ENCODE results near the gene CPLANE2. TPM values are rescaled to one million over a fixed set of nuclear protein-coding genes. Genes with fewer than 3 reads are reported as not detected.
"Not testable (repeated sequence)": the region's sequence is repeated elsewhere in the genome, so short reads cannot be mapped to it uniquely, and the experiment has no call there.

CPLANE2 gene
- total RNA-seq, 2 experiments from 2014 or later = 1.2 to 1.4 TPM

DNA sequence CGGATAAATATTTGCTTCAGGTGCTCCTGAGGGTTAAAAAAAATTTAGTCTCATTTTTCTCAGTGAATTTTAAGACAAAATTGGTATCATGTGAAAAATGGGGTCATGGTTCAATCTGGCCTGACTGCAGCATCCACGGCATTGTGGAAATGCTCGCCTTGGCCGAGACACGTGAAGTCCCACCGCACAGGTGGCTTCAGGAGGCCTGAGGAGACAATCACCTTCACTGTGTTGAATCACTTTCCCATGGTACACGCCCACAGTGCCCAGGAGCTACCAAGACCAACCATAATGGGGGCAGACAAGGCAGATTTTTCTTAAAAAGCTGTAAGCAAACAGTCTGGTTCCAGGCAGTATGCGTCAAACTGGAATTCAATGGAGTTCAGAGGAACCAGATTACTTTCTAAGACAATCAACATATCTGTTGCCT, 11.0 kb upstream of the CPLANE2 start:
- DNase-seq (no peak), ATAC-seq (no peak)
- Mint-ChIP-seq H3K9me3 (no peaks in the 10 kb centered on the region), H3K4me1 (ENCODE audit: low read depth) (peaks cover 17% of the 10 kb centered on the region), H3K27ac (no peak overlapping the region), H3K36me3 (ENCODE audit: low read depth) (peaks cover 14% of the 10 kb centered on the region), H3K4me3 (no peak overlapping the region), H3K27me3 (no peaks in the 10 kb centered on the region)
- intact Hi-C loops (cut with micrococcal nuclease) = loop anchor here (10.0 kb wide), 1 partner anchor 117 kb away; the partner anchor contains the start of gene SZRD1
- ChIA-PET CTCF (interaction anchor here (0.9 to 2.2 kb wide), 5 partner anchors 10 to 456 kb away, joined by 3 to 14 read pairs (median 5); partner anchors contain the start of gene CPLANE2), POLR2A (interaction anchor here (0.9 to 1.4 kb wide), 3 partner anchors 19 to 43 kb away, joined by 3 to 4 read pairs (median 3); no protein-coding TSS in a partner anchor)
- TF ChIP-seq, protein P1, sequence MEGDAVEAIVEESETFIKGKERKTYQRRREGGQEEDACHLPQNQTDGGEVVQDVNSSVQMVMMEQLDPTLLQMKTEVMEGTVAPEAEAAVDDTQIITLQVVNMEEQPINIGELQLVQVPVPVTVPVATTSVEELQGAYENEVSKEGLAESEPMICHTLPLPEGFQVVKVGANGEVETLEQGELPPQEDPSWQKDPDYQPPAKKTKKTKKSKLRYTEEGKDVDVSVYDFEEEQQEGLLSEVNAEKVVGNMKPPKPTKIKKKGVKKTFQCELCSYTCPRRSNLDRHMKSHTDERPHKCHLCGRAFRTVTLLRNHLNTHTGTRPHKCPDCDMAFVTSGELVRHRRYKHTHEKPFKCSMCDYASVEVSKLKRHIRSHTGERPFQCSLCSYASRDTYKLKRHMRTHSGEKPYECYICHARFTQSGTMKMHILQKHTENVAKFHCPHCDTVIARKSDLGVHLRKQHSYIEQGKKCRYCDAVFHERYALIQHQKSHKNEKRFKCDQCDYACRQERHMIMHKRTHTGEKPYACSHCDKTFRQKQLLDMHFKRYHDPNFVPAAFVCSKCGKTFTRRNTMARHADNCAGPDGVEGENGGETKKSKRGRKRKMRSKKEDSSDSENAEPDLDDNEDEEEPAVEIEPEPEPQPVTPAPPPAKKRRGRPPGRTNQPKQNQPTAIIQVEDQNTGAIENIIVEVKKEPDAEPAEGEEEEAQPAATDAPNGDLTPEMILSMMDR (IDR thresholded peaks at IDR 0.05) = no peak

DNA sequence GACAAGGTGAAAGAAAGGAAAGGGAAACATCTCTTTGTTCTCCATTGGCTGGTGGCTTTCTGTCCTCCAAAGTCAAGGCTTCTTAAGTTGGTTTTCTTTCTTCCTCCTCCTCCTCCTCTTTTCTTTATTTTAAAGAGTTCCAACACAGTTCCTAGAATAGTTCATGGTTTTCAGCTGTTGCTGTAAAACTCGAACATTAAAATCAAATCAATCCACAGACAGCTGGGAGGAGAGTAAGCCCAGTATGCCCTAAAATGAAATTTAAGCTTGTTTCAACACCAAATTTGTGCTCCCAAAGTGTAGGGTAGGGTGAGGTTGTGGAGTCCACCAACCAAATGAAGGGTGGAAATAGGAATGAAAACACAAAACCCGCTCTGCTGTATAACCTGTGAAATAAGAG, 10.5 kb upstream of the CPLANE2 start:
- TF ChIP-seq, protein P1 (IDR thresholded peaks at IDR 0.05) = no peak
- Mint-ChIP-seq H3K4me1 (ENCODE audit: low read depth) (peaks cover 17% of the 10 kb centered on the region), H3K9me3 (no peaks in the 10 kb centered on the region), H3K27ac (peak overlapping the region; percentile 56), H3K27me3 (no peaks in the 10 kb centered on the region), H3K4me3 (no peak overlapping the region), H3K36me3 (ENCODE audit: low read depth) (peaks cover 11% of the 10 kb centered on the region)
- intact Hi-C loops (cut with micrococcal nuclease) = loop anchor here (10.0 kb wide), 1 partner anchor 117 kb away; the partner anchor contains the start of gene SZRD1
- POLR2A ChIA-PET = interaction anchor here (0.9 to 1.4 kb wide), 3 partner anchors 19 to 43 kb away, joined by 3 to 4 read pairs (median 3); no protein-coding TSS in a partner anchor
- no peak for ATAC-seq
- no peak for DNase-seq
- CTCF ChIA-PET = interaction anchor here (0.9 to 2.2 kb wide), 5 partner anchors 10 to 455 kb away, joined by 3 to 14 read pairs (median 5); partner anchors contain the start of gene CPLANE2

DNA sequence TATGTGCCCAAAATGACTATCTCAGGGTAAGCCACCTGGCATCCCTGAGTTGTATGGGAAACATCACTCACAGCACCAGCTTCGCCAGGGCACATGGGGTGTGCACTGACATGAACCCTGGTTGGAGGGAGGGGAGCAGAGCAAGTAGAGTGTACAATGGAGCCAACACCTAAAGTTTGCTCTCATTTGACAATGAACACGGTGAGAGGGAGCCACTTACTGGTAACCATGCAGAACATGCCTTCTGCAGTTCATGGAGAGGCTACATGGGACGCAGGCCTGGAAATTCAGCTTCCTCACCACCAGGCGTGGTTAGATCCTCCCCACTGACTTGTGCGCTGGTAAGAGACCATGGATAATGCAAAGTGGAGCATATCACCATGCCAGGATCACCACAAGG, 10.0 kb upstream of the CPLANE2 start:
- no peak for ATAC-seq
- H3K9me3 Mint-ChIP-seq = no peaks in the 10 kb centered on the region
- H3K4me1 Mint-ChIP-seq (ENCODE audit: low read depth) = peaks cover 17% of the 10 kb centered on the region
- intact Hi-C loops (cut with micrococcal nuclease) = loop anchor here (10.0 kb wide), 1 partner anchor 118 kb away; the partner anchor contains the start of gene SZRD1
- H3K36me3 Mint-ChIP-seq (ENCODE audit: low read depth) = peaks cover 7% of the 10 kb centered on the region
- ChIA-PET POLR2A (interaction anchor here (1.0 to 1.4 kb wide), 2 partner anchors 22 to 42 kb away, joined by 3 to 4 read pairs; no protein-coding TSS in a partner anchor), CTCF (interaction anchor here (1.6 to 2.2 kb wide), 3 partner anchors 9 to 166 kb away, joined by 4 to 14 read pairs (median 5); partner anchors contain the start of gene CPLANE2)
- TF ChIP-seq, protein P1 (IDR thresholded peaks at IDR 0.05) = no peak
- no peak for DNase-seq
- no peaks in the 10 kb centered on the region for H3K27me3 Mint-ChIP-seq
- no peak overlapping the region for H3K4me3 Mint-ChIP-seq
- peak overlapping the region; percentile 10 for H3K27ac Mint-ChIP-seq

DNA sequence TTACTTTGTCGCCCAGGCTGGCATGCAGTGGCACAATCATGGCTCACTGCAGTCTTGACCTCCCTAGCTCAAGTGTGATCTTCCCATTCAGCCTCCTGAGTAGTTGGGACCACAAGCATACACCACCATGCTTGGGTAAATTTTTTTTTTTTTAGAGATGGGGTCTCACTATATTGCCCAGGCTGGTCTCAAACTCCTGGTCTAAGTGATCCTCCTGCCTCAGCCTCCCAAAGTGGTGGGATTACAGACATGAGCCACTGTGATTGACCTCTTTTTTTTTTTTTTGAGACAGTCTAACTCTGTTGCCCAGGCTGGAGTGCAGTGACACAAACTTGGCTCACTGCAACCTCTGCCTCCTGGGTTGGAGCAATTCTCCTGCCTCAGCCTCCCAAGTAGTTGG, 9.3 kb upstream of the CPLANE2 start:
- intact Hi-C loops (cut with micrococcal nuclease) = loop anchor here (10.0 kb wide), 1 partner anchor 119 kb away; the partner anchor contains the start of gene SZRD1
- H3K4me3 Mint-ChIP-seq = not testable (repeated sequence)

DNA sequence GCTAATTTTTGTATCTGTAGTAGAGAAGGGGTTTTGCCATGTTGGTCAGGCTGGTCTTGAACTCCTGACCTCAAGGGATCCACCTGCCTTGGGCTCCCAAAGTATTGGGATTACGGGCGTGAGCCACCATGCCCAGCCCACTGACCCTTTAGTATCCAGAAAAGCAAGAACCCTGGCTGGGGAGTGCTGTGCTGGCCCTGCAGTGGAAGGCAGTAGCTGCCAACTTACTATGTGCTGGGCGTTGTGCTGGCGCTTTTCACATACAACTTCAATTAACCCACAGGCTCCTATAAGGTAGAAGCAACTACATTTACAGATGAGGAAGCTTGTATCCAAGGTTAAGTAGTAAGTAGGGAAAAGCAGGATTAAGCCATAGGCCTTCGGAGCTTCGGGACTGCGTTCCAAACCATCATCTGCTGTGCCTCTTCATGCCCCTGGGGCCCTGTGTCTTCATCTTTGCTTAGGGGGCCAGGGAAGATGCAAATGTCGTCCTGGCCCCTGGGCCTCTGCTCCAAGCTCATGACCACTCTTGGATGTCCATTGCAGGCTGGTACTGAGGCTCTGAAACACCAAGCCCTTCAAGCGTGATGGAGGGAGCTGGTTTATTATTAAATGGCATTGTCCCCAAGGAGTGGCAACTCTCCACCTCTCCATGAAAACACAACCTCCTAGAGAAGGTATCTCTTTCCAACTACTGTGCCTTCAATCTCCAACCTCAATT, 8.7 kb upstream of the CPLANE2 start:
- Mint-ChIP-seq H3K36me3 (ENCODE audit: low read depth) (peaks cover 7% of the 10 kb centered on the region), H3K4me1 (ENCODE audit: low read depth) (peaks cover 12% of the 10 kb centered on the region), H3K4me3 (no peak overlapping the region), H3K27me3 (no peaks in the 10 kb centered on the region), H3K9me3 (no peaks in the 10 kb centered on the region), H3K27ac (no peak overlapping the region)
- intact Hi-C loops (cut with micrococcal nuclease) = loop anchor here (10.0 kb wide), 1 partner anchor 119 kb away; the partner anchor contains the start of gene SZRD1
- ATAC-seq = no peak
- ChIA-PET POLR2A (interaction anchor here (0.6 to 1.3 kb wide), 3 partner anchors 18 to 32 kb away, joined by 3 read pairs; no protein-coding TSS in a partner anchor), CTCF (interaction anchor here (0.7 to 3.2 kb wide), 10 partner anchors 11 to 170 kb away, joined by 3 to 23 read pairs (median 6); partner anchors contain the start of gene FBXO42)
- no peak for DNase-seq
- TF ChIP-seq, protein P1 (IDR thresholded peaks at IDR 0.05) = no peak

More for the DNA sequence above, 9.3 kb upstream of the CPLANE2 start:
- not testable (repeated sequence) for H3K36me3 Mint-ChIP-seq (ENCODE audit: low read depth); DNase-seq; H3K27ac Mint-ChIP-seq; H3K27me3 Mint-ChIP-seq; H3K9me3 Mint-ChIP-seq; ATAC-seq
- H3K4me1 Mint-ChIP-seq (ENCODE audit: low read depth) = peaks cover 17% of the 10 kb centered on the region
- ChIA-PET POLR2A (interaction anchor here (0.6 kb wide), 1 partner anchor 31 kb away, joined by 3 read pairs; no protein-coding TSS in a partner anchor), CTCF (interaction anchor here (0.7 to 3.2 kb wide), 4 partner anchors 11 to 168 kb away, joined by 3 to 20 read pairs (median 12); no protein-coding TSS in a partner anchor)

Measured in activated CD8-positive, alpha-beta T cell treated with anti-CD3 and anti-CD28 coated beads for 36 hours (primary cell).